H9 (cell line): Measurements from ENCODE around the gene WDSUB1. TPM values are rescaled to one million over a fixed set of nuclear protein-coding genes. Genes with fewer than 3 reads are reported as not detected.

Experiments
- DNase-seq: peaks from one replicate; pipeline ENCODE4 v3.0.0-alpha.2; 2017
- H2AFZ ChIP-seq: one replicate; pipeline ENCODE4 v1.6.1; 2013; ENCODE audit warnings: mild to moderate bottlenecking, low read length, control low read depth, moderate library complexity
- H2AK5ac ChIP-seq: 2 replicates; pipeline ENCODE4 v1.6.1; 2013; ENCODE audit warnings: low read length, control low read depth, mixed read lengths; ENCODE audit not compliant: insufficient read length
- H2BK120ac ChIP-seq: one replicate; pipeline ENCODE4 v1.6.1; 2013; ENCODE audit warnings: low read depth, mild to moderate bottlenecking, low read length, control low read depth, inconsistent platforms; ENCODE audit not compliant: poor library complexity, severe bottlenecking
- H2BK12ac ChIP-seq: 2 replicates; pipeline ENCODE4 v1.6.1; 2013; ENCODE audit warnings: low read length, control low read depth, mixed read lengths, low read depth; ENCODE audit not compliant: insufficient read length
- H2BK15ac ChIP-seq: 2 replicates; pipeline ENCODE4 v1.6.1; 2013; ENCODE audit warnings: low read depth, low read length, control low read depth
- H2BK20ac ChIP-seq: one replicate; pipeline ENCODE4 v1.6.1; 2013; ENCODE audit warnings: low read depth, mild to moderate bottlenecking, low read length, control low read depth, inconsistent platforms; ENCODE audit not compliant: poor library complexity, severe bottlenecking
- H2BK5ac ChIP-seq: 2 replicates; pipeline ENCODE4 v1.6.1; 2013; ENCODE audit warnings: low read length, control low read depth, mixed read lengths; ENCODE audit not compliant: insufficient read length
- H3K14ac ChIP-seq: 2 replicates; pipeline ENCODE4 v1.6.1; 2013; ENCODE audit warnings: low read length, control low read depth; ENCODE audit not compliant: insufficient read depth
- H3K18ac ChIP-seq: 2 replicates; pipeline ENCODE4 v1.6.1; 2013; ENCODE audit warnings: low read depth, mild to moderate bottlenecking, mixed read lengths, low read length, control low read depth; ENCODE audit not compliant: insufficient read length
- H3K23ac ChIP-seq: 2 replicates; pipeline ENCODE4 v1.6.1; 2013; ENCODE audit warnings: low read length, control low read depth, mixed read lengths, low read depth; ENCODE audit not compliant: insufficient read length
- H3K23me2 ChIP-seq: 2 replicates; pipeline ENCODE4 v1.6.1; 2013; ENCODE audit warnings: low read depth, mild to moderate bottlenecking, mixed read lengths, low read length, control low read depth; ENCODE audit not compliant: insufficient read length, poor library complexity, severe bottlenecking
- H3K27ac ChIP-seq: 2 replicates; pipeline ENCODE4 v1.5.1; 2013; ENCODE audit warnings: low read length, control low read depth, mixed read lengths, low read depth; ENCODE audit not compliant: insufficient read length
- H3K27me3 ChIP-seq: 2 replicates; pipeline ENCODE4 v1.6.1; 2013; ENCODE audit warnings: low read length, control low read depth, inconsistent platforms; ENCODE audit not compliant: insufficient read depth
- H3K4ac ChIP-seq: 2 replicates; pipeline ENCODE4 v1.6.1; 2013; ENCODE audit warnings: low read depth, mild to moderate bottlenecking, control low read depth, inconsistent platforms, low read length, moderate library complexity
- H3K4me1 ChIP-seq: 2 replicates; pipeline ENCODE4 v1.6.1; 2013; ENCODE audit warnings: low read length, control low read depth, inconsistent platforms; ENCODE audit not compliant: insufficient read depth
- H3K4me2 ChIP-seq: 2 replicates; pipeline ENCODE4 v1.6.1; 2013; ENCODE audit warnings: low read length, control low read depth, mixed read lengths; ENCODE audit not compliant: insufficient read length, insufficient read depth
- H3K56ac ChIP-seq: 2 replicates; pipeline ENCODE4 v1.6.1; 2013; ENCODE audit warnings: low read depth, mild to moderate bottlenecking, mixed read lengths, low read length, control low read depth; ENCODE audit not compliant: insufficient read length
- H3K79me1 ChIP-seq: 2 replicates; pipeline ENCODE4 v1.6.1; 2013; ENCODE audit warnings: low read depth, mild to moderate bottlenecking, moderate library complexity, low read length, control low read depth, inconsistent platforms; ENCODE audit not compliant: insufficient read depth, poor library complexity, severe bottlenecking
- H3K79me2 ChIP-seq: 2 replicates; pipeline ENCODE4 v1.6.1; 2013; ENCODE audit warnings: low read length, control low read depth, inconsistent platforms; ENCODE audit not compliant: insufficient read depth
- H3K9ac ChIP-seq: 2 replicates; pipeline ENCODE4 v1.6.1; 2013; ENCODE audit warnings: low read length, control low read depth, mixed read lengths; ENCODE audit not compliant: insufficient read length; ENCODE audit errors: extremely low read depth
- H3K9me3 ChIP-seq: one replicate; pipeline ENCODE4 v1.6.1; 2013; ENCODE audit warnings: low read depth, low read length, inconsistent platforms; ENCODE audit not compliant: control insufficient read depth
- H3T11ph ChIP-seq: one replicate; pipeline ENCODE4 v1.6.1; 2013; ENCODE audit warnings: mild to moderate bottlenecking, low read length, control low read depth, inconsistent platforms
- H4K20me1 ChIP-seq: one replicate; pipeline ENCODE4 v1.6.1; 2013; ENCODE audit not compliant: control insufficient read depth, insufficient read length, insufficient read depth
- H4K5ac ChIP-seq: 2 replicates; pipeline ENCODE4 v1.6.1; 2013; ENCODE audit warnings: low read depth, mild to moderate bottlenecking, mixed read lengths, low read length, control low read depth; ENCODE audit not compliant: insufficient read length
- H4K8ac ChIP-seq: replicated peaks from 2 replicates; pipeline ENCODE4 v1.6.1; 2013; ENCODE audit warnings: low read length, control low read depth, mixed read lengths, low read depth; ENCODE audit not compliant: insufficient read length
- H4K91ac ChIP-seq: 2 replicates; pipeline ENCODE4 v1.6.1; 2013; ENCODE audit warnings: low read depth, mild to moderate bottlenecking, moderate library complexity, mixed read lengths, low read length, control low read depth; ENCODE audit not compliant: insufficient read length
- H3K27ac Mint-ChIP-seq, 3 experiments: 2 replicates in 2 of 3; 3 replicates in 1 of 3; pipeline ENCODE4 v1.8.0; 2020 to 2021; ENCODE audit warnings: mixed read lengths in 3 of 3, mild to moderate bottlenecking in 1 of 3, moderate library complexity in 1 of 3
- H3K27me3 Mint-ChIP-seq: 2 replicates; pipeline ENCODE4 v1.8.0; 2021; ENCODE audit warnings: low read depth, mild to moderate bottlenecking, moderate library complexity, mixed read lengths
- H3K36me3 Mint-ChIP-seq, 3 experiments: 2 replicates in 2 of 3; 3 replicates in 1 of 3; pipeline ENCODE4 v1.8.0; 2020 to 2021; ENCODE audit warnings: low read depth in 3 of 3, mixed read lengths in 3 of 3; ENCODE audit not compliant: insufficient read depth in 1 of 3
- H3K4me1 Mint-ChIP-seq, 2 experiments: 2 replicates each; pipeline ENCODE4 v1.8.0; 2020; ENCODE audit warnings: mixed read lengths in 2 of 2
- H3K4me3 Mint-ChIP-seq, 2 experiments: 2 replicates in 1 of 2; 3 replicates in 1 of 2; pipeline ENCODE4 v1.8.0; 2020 to 2021; ENCODE audit warnings: mild to moderate bottlenecking in 2 of 2, mixed read lengths in 2 of 2, moderate library complexity in 1 of 2
- H3K9me3 Mint-ChIP-seq, 2 experiments: 2 replicates in 1 of 2; 3 replicates in 1 of 2; pipeline ENCODE4 v1.8.0; 2020; ENCODE audit warnings: mild to moderate bottlenecking in 2 of 2, mixed read lengths in 2 of 2, moderate library complexity in 1 of 2
- CTCF ChIP-seq: fragments of 200-600 bp; sonication (generic); conservative IDR thresholded peaks from 3 replicates; pipeline ENCODE4 v1.8.0; 2021; ENCODE audit warnings: antibody characterized with exemption, mild to moderate bottlenecking
- WGBS: extraction: QIAGEN DNeasy Blood & Tissue Kit; methylation state at CpG from one replicate; pipeline ENCODE4 v1.1.7; 2013; ENCODE audit warnings: missing lambda C conversion rate, low lambda C conversion rate, mixed read lengths; ENCODE audit not compliant: insufficient read length; ENCODE audit errors: extremely low coverage; 5-methylcytosine and 5-hydroxymethylcytosine counted together
- total RNA-seq: library from RNA; stranded (reverse); gene quantifications from 2 replicates; pipeline ENCODE4 v1.2.1, GENCODE V29; 2021

Gene WDSUB1
- total RNA-seq, 1 experiment from 2014 or later: 5.5 TPM

- no peak overlapping the region for H3K4ac ChIP-seq
- H3K14ac ChIP-seq: no peak overlapping the region
- H2BK12ac ChIP-seq: no peak overlapping the region
- H2BK15ac ChIP-seq: no peak overlapping the region
- no peak for TF ChIP-seq CTCF
- no peak for DNase-seq
- H3K4me1 ChIP-seq: no peaks in the 10 kb centered on the region
- no peak overlapping the region for H4K5ac ChIP-seq
- H3T11ph ChIP-seq: no peak overlapping the region
- WGBS: no CpG with 5 or more reads among the region's 9 CpGs
- H4K20me1 ChIP-seq: no peaks in the 10 kb centered on the region
- no peak overlapping the region for H3K9ac ChIP-seq
- H3K56ac ChIP-seq: no peak overlapping the region
- no peaks in the 10 kb centered on the region for H3K79me1 ChIP-seq
- H3K27me3 ChIP-seq: no peaks in the 10 kb centered on the region
- H2BK120ac ChIP-seq: no peak overlapping the region
- peaks cover 0 to 4% of the 10 kb centered on the region in 2 experiments; a peak in 2 of 4 replicates for H3K4me1 Mint-ChIP-seq
- no peaks in the 10 kb centered on the region for H3K79me2 ChIP-seq
- no peak overlapping the region for H2BK20ac ChIP-seq
- H4K91ac ChIP-seq: no peak overlapping the region
- H3K27ac ChIP-seq: no peak overlapping the region
- 0 out of 7 replicates have a peak, but pooled peaks cover 0 to 2% (median 0%) of the 10 kb centered on the region in 3 experiments for H3K36me3 Mint-ChIP-seq
- no peak overlapping the region for H3K4me2 ChIP-seq
- no peak overlapping the region for H3K18ac ChIP-seq
- H3K23me2 ChIP-seq: no peaks in the 10 kb centered on the region
- H3K23ac ChIP-seq: no peak overlapping the region
- H2AK5ac ChIP-seq: no peak overlapping the region
- no peak overlapping the region for H4K8ac ChIP-seq
- H2BK5ac ChIP-seq: no peak overlapping the region
- no peaks in the 10 kb centered on the region; the same call in 1 of the 2 replicates for H3K27me3 Mint-ChIP-seq
- H3K27ac Mint-ChIP-seq: no peak overlapping the region
- no peak overlapping the region for H3K4me3 Mint-ChIP-seq
- H3K9me3 ChIP-seq: no peaks in the 10 kb centered on the region
- H3K9me3 Mint-ChIP-seq: no peaks in the 10 kb centered on the region
- H2AFZ ChIP-seq: no peak overlapping the region
Measured at GRCh38 chr2:159199236-159199635, 87.3 kb downstream of the WDSUB1 start.
